ENCODE data around the gene IER3IP1. TPM values are rescaled to one million over a fixed set of nuclear protein-coding genes. Genes with fewer than 3 reads are reported as not detected.

IER3IP1 gene
- total and polyA plus RNA-seq, 2 donors (not counting 1 experiment from before 2014, with no cell fraction given), result 2.4 to 8.7 TPM

GRCh38 chr18:47115205-47115604 is 61.0 kb downstream of the IER3IP1 start:
- no peak for DNase-seq
- Histone ChIP-seq H2AFZ (ENCODE audit: insufficient read depth, low read depth, low read length, poor library complexity, severe bottlenecking) (no peak overlapping the region), H3K27ac (ENCODE audit: low read length in 2 of 2) (no peak overlapping the region), H3K9me3 (ENCODE audit: control extremely low read depth in 1 of 3, control insufficient read depth in 2 of 3, insufficient read depth in 1 of 3, low read length in 2 of 3) (no peaks in the 10 kb centered on the region), H3K4me1 (ENCODE audit: control insufficient read depth in 2 of 2, insufficient read depth in 2 of 2, low read length in 2 of 2) (no peaks in the 10 kb centered on the region), H3K36me3 (replicated peaks in 1 of 2; ENCODE audit: control extremely low read depth in 1 of 2, control insufficient read depth in 1 of 2, extremely low read depth in 1 of 2, insufficient read depth in 2 of 2, low read length in 1 of 2) (peaks cover 14 to 49% of the 10 kb centered on the region in 2 experiments), H3K27me3 (replicated peaks in 1 of 4; ENCODE audit: control extremely low read depth in 1 of 4, control insufficient read depth in 3 of 4, insufficient read depth in 4 of 4, low read length in 3 of 4) (no peaks in the 10 kb centered on the region), H3K4me3 (ENCODE audit: control extremely low read depth in 1 of 5, extremely low read depth in 1 of 5, insufficient read depth in 1 of 5, low read depth in 2 of 5, low read length in 4 of 5) (no peak overlapping the region), H3K9ac (ENCODE audit: low read length) (no peak overlapping the region), H3K4me2 (replicated peaks; ENCODE audit: low read depth, low read length, poor library complexity, severe bottlenecking) (no peak overlapping the region), H3K79me2 (ENCODE audit: control insufficient read depth, insufficient read depth, low read length) (no peaks in the 10 kb centered on the region), H4K20me1 (ENCODE audit: control insufficient read depth, insufficient read depth, low read length, poor library complexity, severe bottlenecking) (no peaks in the 10 kb centered on the region)
- intact Hi-C loops (cut with micrococcal nuclease), result no loop called here
- WGBS (ENCODE audit: insufficient coverage), result no CpG with 5 or more reads among the region's 2 CpGs
- TF ChIP-seq CTCF (IDR thresholded peaks at IDR 0.05), result no peak
- TF ChIP-seq EZH2 (IDR thresholded peaks at IDR 0.05; ENCODE audit: borderline replicate concordance, insufficient read depth, low read depth, low read length, poor library complexity, severe bottlenecking), result no peak
- Mint-ChIP-seq H3K4me1 (no peaks in the 10 kb centered on the region), H3K4me3 (no peak overlapping the region), H3K27ac (no peak overlapping the region), H3K27me3 (no peaks in the 10 kb centered on the region), H3K9me3 (ENCODE audit: insufficient read depth) (no peaks in the 10 kb centered on the region)
- CTCF ChIA-PET, result no interaction called here
- POLR2A ChIA-PET, result no interaction called here
- no peak for ATAC-seq (ENCODE audit: low read depth)

- H3K79me2 ChIP-seq (ENCODE audit: control insufficient read depth, insufficient read depth, low read length), result no peaks in the 10 kb centered on the region
- H3K9ac ChIP-seq (ENCODE audit: low read length), result no peak overlapping the region
- TF ChIP-seq CTCF (IDR thresholded peaks at IDR 0.05), result no peak
- no peak for TF ChIP-seq EZH2 (IDR thresholded peaks at IDR 0.05; ENCODE audit: borderline replicate concordance, insufficient read depth, low read depth, low read length, poor library complexity, severe bottlenecking)
- no peaks in the 10 kb centered on the region for H4K20me1 ChIP-seq (ENCODE audit: control insufficient read depth, insufficient read depth, low read length, poor library complexity, severe bottlenecking)
- H3K4me3 ChIP-seq (ENCODE audit: control extremely low read depth in 1 of 5, extremely low read depth in 1 of 5, insufficient read depth in 1 of 5, low read depth in 2 of 5, low read length in 4 of 5), result no peak overlapping the region
- H2AFZ ChIP-seq (ENCODE audit: insufficient read depth, low read depth, low read length, poor library complexity, severe bottlenecking), result no peak overlapping the region
- no peaks in the 10 kb centered on the region for H3K27me3 ChIP-seq (replicated peaks in 1 of 4; ENCODE audit: control extremely low read depth in 1 of 4, control insufficient read depth in 3 of 4, insufficient read depth in 4 of 4, low read length in 3 of 4)
- no peaks in the 10 kb centered on the region for H3K4me1 ChIP-seq (ENCODE audit: control insufficient read depth in 2 of 2, insufficient read depth in 2 of 2, low read length in 2 of 2)
- no peaks in the 10 kb centered on the region for H3K9me3 ChIP-seq (ENCODE audit: control extremely low read depth in 1 of 3, control insufficient read depth in 2 of 3, insufficient read depth in 1 of 3, low read length in 2 of 3)
- DNase-seq, result no peak
- CTCF ChIA-PET, result interaction anchor here (1.1 to 1.6 kb wide), 3 partner anchors 12 to 91 kb away, joined by 5 to 6 read pairs (median 5); no protein-coding TSS in a partner anchor
- no peak for ATAC-seq (ENCODE audit: low read depth)
- Mint-ChIP-seq H3K27me3 (no peaks in the 10 kb centered on the region), H3K4me1 (no peaks in the 10 kb centered on the region), H3K4me3 (no peak overlapping the region), H3K9me3 (ENCODE audit: insufficient read depth) (no peaks in the 10 kb centered on the region), H3K27ac (no peak overlapping the region)
- peaks cover 15 to 59% of the 10 kb centered on the region in 2 experiments for H3K36me3 ChIP-seq (replicated peaks in 1 of 2; ENCODE audit: control extremely low read depth in 1 of 2, control insufficient read depth in 1 of 2, extremely low read depth in 1 of 2, insufficient read depth in 2 of 2, low read length in 1 of 2)
- POLR2A ChIA-PET, result no interaction called here
- intact Hi-C loops (cut with micrococcal nuclease), result no loop called here
- no peak overlapping the region for H3K27ac ChIP-seq (ENCODE audit: low read length in 2 of 2)
- no peak overlapping the region for H3K4me2 ChIP-seq (replicated peaks; ENCODE audit: low read depth, low read length, poor library complexity, severe bottlenecking)
- no CpG with 5 or more reads among the region's 2 CpGs for WGBS (ENCODE audit: insufficient coverage)
These were observed 62.2 kb downstream of the IER3IP1 start for GRCh38 chr18:47113796-47114540.
